DOHH2 (cell line): ENCODE data around the gene USP20.

Source experiments
- H3F3A ChIP-seq: fragments of 200-600 bp; sonication (generic), shearing (Covaris generic); 2 replicates; pipeline ENCODE4 v1.6.0; 2016; ENCODE audit warnings: antibody characterized with exemption, mild to moderate bottlenecking; ENCODE audit not compliant: control insufficient read depth, insufficient read depth
- H3K27ac ChIP-seq: fragments of 200-600 bp; sonication (generic); 2 replicates; pipeline ENCODE4 v1.5.1; 2014; ENCODE audit warnings: low read depth, mild to moderate bottlenecking, low read length, moderate library complexity
- H3K27me3 ChIP-seq: fragments of 200-600 bp; sonication (generic); 2 replicates; pipeline ENCODE4 v1.6.1; 2014; ENCODE audit warnings: mild to moderate bottlenecking, low read length, mixed read lengths; ENCODE audit not compliant: control insufficient read depth
- H3K36me3 ChIP-seq: fragments of 200-600 bp; sonication (generic); 2 replicates; pipeline ENCODE4 v1.6.1; 2014; ENCODE audit warnings: mild to moderate bottlenecking, low read length, moderate library complexity, mixed read lengths; ENCODE audit not compliant: control insufficient read depth
- H3K4me1 ChIP-seq: fragments of 200-600 bp; sonication (generic); 2 replicates; pipeline ENCODE4 v1.6.1; 2014; ENCODE audit warnings: mild to moderate bottlenecking, low read length, mixed read lengths; ENCODE audit not compliant: control insufficient read depth
- H3K4me2 ChIP-seq: fragments of 200-600 bp; sonication (generic); 2 replicates; pipeline ENCODE4 v1.6.0; 2014; ENCODE audit warnings: mild to moderate bottlenecking, low read length, moderate library complexity
- H3K4me3 ChIP-seq: fragments of 200-600 bp; sonication (generic); 2 replicates; pipeline ENCODE4 v1.5.1; 2014; ENCODE audit warnings: mild to moderate bottlenecking, low read length, mixed read lengths
- H3K79me2 ChIP-seq: fragments of 200-600 bp; sonication (generic); 2 replicates; pipeline ENCODE4 v1.6.1; 2014; ENCODE audit warnings: mild to moderate bottlenecking, low read length, mixed read lengths; ENCODE audit not compliant: control insufficient read depth
- H3K9me2 ChIP-seq: fragments of 200-600 bp; sonication (generic); replicated peaks from 2 replicates; pipeline ENCODE4 v1.6.1; 2014; ENCODE audit warnings: mild to moderate bottlenecking, low read length, mixed read lengths; ENCODE audit not compliant: control insufficient read depth
- H3K9me3 ChIP-seq: fragments of 200-600 bp; sonication (generic); 2 replicates; pipeline ENCODE4 v1.6.1; 2014; ENCODE audit warnings: antibody characterized with exemption, low read length, mixed read lengths; ENCODE audit not compliant: control insufficient read depth, insufficient read depth
- H4K20me1 ChIP-seq: fragments of 200-600 bp; sonication (generic); 2 replicates; pipeline ENCODE4 v1.6.0; 2014; ENCODE audit warnings: low read depth, mild to moderate bottlenecking, antibody characterized with exemption, low read length, moderate library complexity; ENCODE audit not compliant: control insufficient read depth, insufficient read depth
- EZH2phosphoT487 ChIP-seq: fragments of 200-600 bp; sonication (generic); IDR thresholded peaks from 2 replicates; pipeline ENCODE4 v1.6.1; 2017; ENCODE audit warnings: borderline replicate concordance, mild to moderate bottlenecking, antibody characterized with exemption, low read length, moderate library complexity, mixed read lengths
- TF ChIP-seq, protein P1 (sequence below): fragments of 200-600 bp; sonication (generic); IDR thresholded peaks from one replicate; pipeline ENCODE4 v1.5.1; 2014; ENCODE audit warnings: antibody characterized with exemption, mild to moderate bottlenecking, low read depth, low read length; ENCODE audit not compliant: poor library complexity, severe bottlenecking

USP20 gene

DNA sequence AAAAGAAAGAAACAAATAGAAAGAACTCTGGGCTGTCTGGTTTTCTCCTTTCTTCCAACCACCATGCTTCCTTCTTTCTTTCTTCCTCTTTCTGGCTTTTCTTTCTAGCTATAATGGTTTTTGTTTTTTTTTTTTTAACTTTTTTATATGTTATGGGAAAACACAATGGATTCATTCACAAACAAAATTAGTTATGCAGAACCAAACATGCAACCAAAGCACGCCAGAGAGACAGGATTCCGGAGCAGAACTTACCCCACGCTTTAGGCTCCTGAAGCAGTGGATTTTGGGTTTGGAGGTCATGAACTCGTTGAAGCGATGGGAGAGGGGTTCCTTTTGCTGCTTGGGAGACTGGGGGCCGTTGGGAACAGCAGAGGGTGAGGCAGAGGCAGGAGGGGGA lies 88.3 kb downstream of the USP20 start:
- Histone ChIP-seq H3K27me3 (no peaks in the 10 kb centered on the region), H3K9me2 (no peaks in the 10 kb centered on the region), H3K4me3 (no peak overlapping the region), H3K4me2 (no peak overlapping the region), H3K4me1 (peaks cover 4% of the 10 kb centered on the region; the same call in 1 of the 2 replicates), H3F3A (no peaks in the 10 kb centered on the region), H3K9me3 (no peaks in the 10 kb centered on the region), H3K27ac (no peak overlapping the region), H3K36me3 (peaks cover 79% of the 10 kb centered on the region), H4K20me1 (no peaks in the 10 kb centered on the region; the same call in 1 of the 2 replicates), H3K79me2 (no peaks in the 10 kb centered on the region)
- no peak for TF ChIP-seq EZH2phosphoT487
- TF ChIP-seq, protein P1, sequence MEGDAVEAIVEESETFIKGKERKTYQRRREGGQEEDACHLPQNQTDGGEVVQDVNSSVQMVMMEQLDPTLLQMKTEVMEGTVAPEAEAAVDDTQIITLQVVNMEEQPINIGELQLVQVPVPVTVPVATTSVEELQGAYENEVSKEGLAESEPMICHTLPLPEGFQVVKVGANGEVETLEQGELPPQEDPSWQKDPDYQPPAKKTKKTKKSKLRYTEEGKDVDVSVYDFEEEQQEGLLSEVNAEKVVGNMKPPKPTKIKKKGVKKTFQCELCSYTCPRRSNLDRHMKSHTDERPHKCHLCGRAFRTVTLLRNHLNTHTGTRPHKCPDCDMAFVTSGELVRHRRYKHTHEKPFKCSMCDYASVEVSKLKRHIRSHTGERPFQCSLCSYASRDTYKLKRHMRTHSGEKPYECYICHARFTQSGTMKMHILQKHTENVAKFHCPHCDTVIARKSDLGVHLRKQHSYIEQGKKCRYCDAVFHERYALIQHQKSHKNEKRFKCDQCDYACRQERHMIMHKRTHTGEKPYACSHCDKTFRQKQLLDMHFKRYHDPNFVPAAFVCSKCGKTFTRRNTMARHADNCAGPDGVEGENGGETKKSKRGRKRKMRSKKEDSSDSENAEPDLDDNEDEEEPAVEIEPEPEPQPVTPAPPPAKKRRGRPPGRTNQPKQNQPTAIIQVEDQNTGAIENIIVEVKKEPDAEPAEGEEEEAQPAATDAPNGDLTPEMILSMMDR: no peak

DNA sequence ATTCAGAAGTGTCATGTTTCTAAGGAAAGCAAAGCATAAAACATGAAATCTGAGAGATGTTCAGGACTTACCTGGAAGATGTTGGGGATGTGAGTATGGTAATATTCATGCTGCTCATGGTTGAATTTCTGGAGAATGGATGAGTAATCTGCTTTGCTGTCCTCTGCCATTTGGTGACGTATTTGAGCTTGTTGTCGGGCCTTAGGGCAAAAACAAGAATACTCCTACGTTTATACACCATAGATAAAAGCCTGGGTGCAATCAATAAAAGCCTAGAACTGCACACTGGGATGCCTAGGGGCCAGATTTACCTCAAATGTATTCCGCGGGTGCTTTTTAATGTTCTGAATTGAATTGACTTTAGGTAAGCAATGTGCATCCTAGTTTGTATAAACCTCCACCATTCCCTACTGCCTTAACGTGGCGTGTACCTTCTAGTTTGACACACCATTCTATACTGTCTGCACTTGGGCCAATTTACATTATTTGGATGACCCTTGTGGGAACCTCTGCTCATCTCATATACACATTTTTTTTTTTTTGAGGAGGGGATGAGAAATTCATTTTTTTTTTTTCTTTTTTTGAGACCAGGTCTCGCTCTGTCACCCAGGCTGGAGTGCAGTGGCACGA lies 94.4 kb downstream of the USP20 start:
- no peaks in the 10 kb centered on the region for H3K27me3 ChIP-seq
- no peaks in the 10 kb centered on the region for H3K9me3 ChIP-seq
- no peaks in the 10 kb centered on the region for H3K9me2 ChIP-seq
- no peaks in the 10 kb centered on the region for H4K20me1 ChIP-seq
- TF ChIP-seq, protein P1: no peak
- no peak for TF ChIP-seq EZH2phosphoT487
- no peak overlapping the region for H3K4me3 ChIP-seq
- H3K4me2 ChIP-seq: no peak overlapping the region
- H3K4me1 ChIP-seq: peaks cover 13% of the 10 kb centered on the region
- H3K79me2 ChIP-seq: no peaks in the 10 kb centered on the region
- peaks cover 2% of the 10 kb centered on the region; the same call in 1 of the 2 replicates for H3F3A ChIP-seq
- peaks cover 56% of the 10 kb centered on the region for H3K36me3 ChIP-seq
- H3K27ac ChIP-seq: no peak overlapping the region

DNA sequence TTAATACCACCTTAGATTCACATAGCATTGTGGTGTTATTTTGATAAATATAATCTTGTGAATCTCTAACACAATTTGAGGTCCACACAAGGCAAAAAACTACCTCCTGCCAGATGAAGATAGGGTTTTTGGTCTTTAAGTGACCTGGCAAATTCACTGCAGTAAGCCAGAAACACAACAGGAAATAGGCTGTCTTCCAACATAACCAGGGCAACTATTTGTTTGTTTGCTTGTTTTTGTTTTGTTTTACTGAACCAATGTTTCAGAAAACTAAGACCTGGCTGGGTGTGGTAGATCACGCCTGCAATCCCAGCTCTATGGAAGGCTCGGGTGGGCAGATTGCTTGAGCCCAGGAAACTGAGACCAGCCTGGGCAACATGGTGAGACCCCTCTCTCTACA lies 95.5 kb downstream of the USP20 start:
- peaks cover 25% of the 10 kb centered on the region for H3K4me1 ChIP-seq
- H3K4me2 ChIP-seq: no peak overlapping the region
- peaks cover 51% of the 10 kb centered on the region for H3K36me3 ChIP-seq
- no peaks in the 10 kb centered on the region for H4K20me1 ChIP-seq
- no peak overlapping the region for H3K27ac ChIP-seq
- no peaks in the 10 kb centered on the region for H3K9me2 ChIP-seq
- no peak overlapping the region for H3K4me3 ChIP-seq
- no peaks in the 10 kb centered on the region for H3K27me3 ChIP-seq
- no peaks in the 10 kb centered on the region for H3K79me2 ChIP-seq
- no peaks in the 10 kb centered on the region for H3K9me3 ChIP-seq
- H3F3A ChIP-seq: peaks cover 2% of the 10 kb centered on the region; the same call in 1 of the 2 replicates
- TF ChIP-seq, protein P1: no peak
- no peak for TF ChIP-seq EZH2phosphoT487
